Neutrophil (primary cell): ENCODE results near the gene RAB36.

ENCODE experiments used
- H3K27ac ChIP-seq: fragments of 200-600 bp; sonication (generic); 2 replicates; pipeline ENCODE4 v1.5.1; 2016; ENCODE audit warnings: mild to moderate bottlenecking, moderate library complexity
- H3K27me3 ChIP-seq: fragments of 200-600 bp; sonication (generic); 2 replicates; pipeline ENCODE4 v1.6.0; 2016; ENCODE audit warnings: mild to moderate bottlenecking
- H3K36me3 ChIP-seq: fragments of 200-600 bp; sonication (generic); 2 replicates; pipeline ENCODE4 v1.5.1; 2017
- H3K4me1 ChIP-seq, 2 experiments: fragments of 200-600 bp in 1 of 2; sonication (generic) in 1 of 2; 1 replicate in 1 of 2; 2 replicates in 1 of 2; pipeline versions ENCODE4 v1.5.1 to v1.6.1; 2013 to 2016; ENCODE audit warnings: low read depth in 1 of 2, low read length in 1 of 2, mild to moderate bottlenecking in 1 of 2, moderate library complexity in 1 of 2; ENCODE audit not compliant: control insufficient read depth in 1 of 2, insufficient read depth in 1 of 2
- H3K4me3 ChIP-seq, 2 experiments: fragments of 200-600 bp in 1 of 2; sonication (generic) in 1 of 2; 1 replicate in 1 of 2; 2 replicates in 1 of 2; pipeline ENCODE4 v1.5.1; 2013 to 2016; ENCODE audit warnings: low read depth in 1 of 2, low read length in 1 of 2, mild to moderate bottlenecking in 1 of 2, moderate library complexity in 1 of 2
- H3K9me3 ChIP-seq: fragments of 200-600 bp; sonication (generic); 2 replicates; pipeline ENCODE4 v1.5.1; 2016
- CTCF ChIP-seq: fragments of 200-600 bp; sonication (generic); IDR thresholded peaks from 2 replicates; pipeline ENCODE4 v1.5.1; 2016; ENCODE audit warnings: antibody characterized with exemption

RAB36 gene

GRCh38 chr22:23102776-23103175 lies 42.5 kb upstream of the RAB36 start:
- H3K4me1 ChIP-seq, result no peaks in the 10 kb centered on the region
- no peak for TF ChIP-seq CTCF

GRCh38 chr22:23103199-23103954 lies 41.9 kb upstream of the RAB36 start:
- no peaks in the 10 kb centered on the region for H3K4me1 ChIP-seq
- H3K27me3 ChIP-seq, result no peaks in the 10 kb centered on the region
- no peaks in the 10 kb centered on the region for H3K9me3 ChIP-seq
- H3K36me3 ChIP-seq, result no peaks in the 10 kb centered on the region
- no peak for TF ChIP-seq CTCF
- no peak overlapping the region for H3K27ac ChIP-seq
- H3K4me3 ChIP-seq, result no peak overlapping the region

More at GRCh38 chr22:23102776-23103175, 42.5 kb upstream of the RAB36 start:
- Histone ChIP-seq H3K27ac (no peak overlapping the region), H3K36me3 (no peaks in the 10 kb centered on the region), H3K27me3 (no peaks in the 10 kb centered on the region), H3K4me3 (no peak overlapping the region), H3K9me3 (no peaks in the 10 kb centered on the region)

- Histone ChIP-seq H3K36me3 (no peaks in the 10 kb centered on the region), H3K4me3 (no peak overlapping the region), H3K9me3 (no peaks in the 10 kb centered on the region), H3K27ac (no peak overlapping the region), H3K27me3 (no peaks in the 10 kb centered on the region), H3K4me1 (no peaks in the 10 kb centered on the region)
- no peak for TF ChIP-seq CTCF
Measured at GRCh38 chr22:23104187-23104971, 40.9 kb upstream of the RAB36 start.

GRCh38 chr22:23105304-23105703 lies 40.0 kb upstream of the RAB36 start:
- Histone ChIP-seq H3K36me3 (no peaks in the 10 kb centered on the region), H3K27ac (no peak overlapping the region), H3K4me3 (no peak overlapping the region), H3K4me1 (no peaks in the 10 kb centered on the region), H3K9me3 (no peaks in the 10 kb centered on the region), H3K27me3 (no peaks in the 10 kb centered on the region)
- TF ChIP-seq CTCF, result no peak

- TF ChIP-seq CTCF, result no peak
- H3K4me3 ChIP-seq, result no peak overlapping the region
- no peaks in the 10 kb centered on the region for H3K4me1 ChIP-seq
- H3K27me3 ChIP-seq, result no peaks in the 10 kb centered on the region
- no peaks in the 10 kb centered on the region for H3K9me3 ChIP-seq
- no peak overlapping the region for H3K27ac ChIP-seq
- no peaks in the 10 kb centered on the region for H3K36me3 ChIP-seq
Measured at GRCh38 chr22:23105919-23106318, 39.4 kb upstream of the RAB36 start.
